ENCODE data around the gene USH2A. TPM values are rescaled to one million over a fixed set of nuclear protein-coding genes. Genes with fewer than 3 reads are reported as not detected.

USH2A gene
- total and polyA plus RNA-seq, 8 donors = 0.37 to 0.58 TPM; not detected in 6

- Histone ChIP-seq H3K4me3 (no peak overlapping the region), H3K27me3 (no peaks in the 10 kb centered on the region), H3K27ac (no peak overlapping the region), H3K9me3 (no peaks in the 10 kb centered on the region), H3K36me3 (no peaks in the 10 kb centered on the region), H3K4me1 (no peaks in the 10 kb centered on the region)
- no peak for TF ChIP-seq POLR2AphosphoS5 (IDR thresholded peaks at IDR 0.05)
- no peak for TF ChIP-seq CTCF (IDR thresholded peaks at IDR 0.05)
- no peak for TF ChIP-seq POLR2A (IDR thresholded peaks at IDR 0.05)
- no peak for DNase-seq
- intact Hi-C loops (cut with DNase I; ENCODE audit: low total_unique reads) = no loop called here
- 63 to 80% (median 75%) methylated on average over 4 of the region's 4 CpGs for WGBS, 5 donors
These were observed 528.6 kb downstream of the USH2A start for GRCh38 chr1:215894617-215895016.

GRCh38 chr1:215891266-215892057 is 531.8 kb downstream of the USH2A start:
- no peak for DNase-seq
- Histone ChIP-seq H3K4me3 (no peak overlapping the region), H3K9me3 (no peaks in the 10 kb centered on the region), H3K27ac (no peak overlapping the region), H3K27me3 (no peaks in the 10 kb centered on the region), H3K36me3 (no peaks in the 10 kb centered on the region), H3K4me1 (no peaks in the 10 kb centered on the region)
- TF ChIP-seq EP300 (IDR thresholded peaks at IDR 0.05) (no peak), POLR2AphosphoS5 (IDR thresholded peaks at IDR 0.05) (no peak), CTCF (IDR thresholded peaks at IDR 0.05) (no peak), POLR2A (IDR thresholded peaks at IDR 0.05) (no peak)
- intact Hi-C loops (cut with DNase I; ENCODE audit: low total_unique reads) = no loop called here
- 56 to 65% (median 62%) methylated on average over 7 of the region's 7 CpGs for WGBS, 5 donors

GRCh38 chr1:215890438-215890837 is 532.8 kb downstream of the USH2A start:
- no peak for DNase-seq
- 67 to 83% (median 80%) methylated on average over 3 of the region's 3 CpGs for WGBS, 5 donors
- Histone ChIP-seq H3K36me3 (no peaks in the 10 kb centered on the region), H3K27ac (no peak overlapping the region), H3K4me1 (no peaks in the 10 kb centered on the region), H3K9me3 (no peaks in the 10 kb centered on the region), H3K27me3 (no peaks in the 10 kb centered on the region), H3K4me3 (no peak overlapping the region)
- intact Hi-C loops (cut with DNase I; ENCODE audit: low total_unique reads) = no loop called here
- TF ChIP-seq EP300 (IDR thresholded peaks at IDR 0.05) = no peak
- TF ChIP-seq POLR2A (IDR thresholded peaks at IDR 0.05) = no peak
- no peak for TF ChIP-seq CTCF (IDR thresholded peaks at IDR 0.05)
- TF ChIP-seq POLR2AphosphoS5 (IDR thresholded peaks at IDR 0.05) = no peak

- TF ChIP-seq CTCF (IDR thresholded peaks at IDR 0.05) = no peak
- no peak for TF ChIP-seq POLR2AphosphoS5 (IDR thresholded peaks at IDR 0.05)
- TF ChIP-seq EP300 (IDR thresholded peaks at IDR 0.05) = no peak
- no peak for TF ChIP-seq POLR2A (IDR thresholded peaks at IDR 0.05)
- H3K4me3 ChIP-seq = no peak overlapping the region
- 80 to 91% (median 85%) methylated on average over 3 of the region's 3 CpGs for WGBS, 5 donors
- H3K36me3 ChIP-seq = no peaks in the 10 kb centered on the region
- H3K9me3 ChIP-seq = no peaks in the 10 kb centered on the region
- H3K27ac ChIP-seq = no peak overlapping the region
- H3K4me1 ChIP-seq = no peaks in the 10 kb centered on the region
- H3K27me3 ChIP-seq = no peaks in the 10 kb centered on the region
- no peak for DNase-seq
- intact Hi-C loops (cut with DNase I; ENCODE audit: low total_unique reads) = no loop called here
These were observed 533.4 kb downstream of the USH2A start for GRCh38 chr1:215889871-215890270.
